HG03469 (cell line): ENCODE data around the gene PPP1R9B.
A peak's percentile ranks its signal among the peaks of the same experiment; 100 is the strongest.

Experiments
- ATAC-seq: cut with Tn5 transposase; IDR thresholded peaks from one replicate; pipeline ENCODE4 v1.9.1; 2021; ENCODE audit warnings: mild to moderate bottlenecking, moderate library complexity, moderate number of reproducible peaks; ENCODE audit not compliant: unreplicated experiment

PPP1R9B gene

DNA sequence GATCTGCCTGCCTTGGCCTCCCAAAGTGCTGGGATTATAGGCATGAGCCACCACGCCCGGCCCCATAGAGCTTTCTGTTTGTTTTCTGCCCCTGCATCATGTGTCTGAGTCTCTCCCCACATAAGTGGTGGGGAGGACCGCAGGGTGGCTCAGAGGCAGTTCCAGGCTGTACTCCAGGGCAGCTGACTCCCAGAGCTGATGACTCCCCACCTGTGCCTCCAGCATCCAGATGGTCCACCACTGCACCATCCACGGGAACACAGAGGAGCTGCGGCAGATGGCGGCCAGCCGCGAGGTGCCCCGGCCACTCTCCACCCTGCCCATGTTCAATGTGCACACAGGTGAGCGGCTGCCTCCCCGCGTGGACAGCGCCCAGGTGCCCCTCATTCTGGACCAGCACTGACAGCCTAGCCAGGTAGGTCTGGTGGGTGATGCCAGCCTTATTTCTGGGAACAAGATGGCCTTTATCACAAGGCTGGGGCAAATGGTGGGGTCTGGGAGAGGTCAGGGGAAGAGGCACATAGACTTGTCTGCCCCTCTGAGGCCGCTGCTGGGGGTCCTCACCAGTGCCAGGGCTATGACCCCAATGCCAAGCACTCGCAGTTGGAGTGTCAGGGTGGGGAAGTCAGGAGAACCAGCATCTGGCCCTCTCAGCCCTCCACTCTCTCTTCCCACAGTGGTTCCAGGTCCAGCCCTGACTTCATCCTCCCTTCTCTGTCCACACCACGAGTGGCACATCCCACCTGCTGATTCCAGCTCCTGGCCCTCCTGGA lies 24.7 kb upstream of the PPP1R9B start:
- no peak for ATAC-seq

GRCh38 chr17:50174444-50174843 lies 24.0 kb upstream of the PPP1R9B start:
- ATAC-seq, result no peak

GRCh38 chr17:50173335-50173941 lies 23.0 kb upstream of the PPP1R9B start:
- no peak for ATAC-seq

DNA sequence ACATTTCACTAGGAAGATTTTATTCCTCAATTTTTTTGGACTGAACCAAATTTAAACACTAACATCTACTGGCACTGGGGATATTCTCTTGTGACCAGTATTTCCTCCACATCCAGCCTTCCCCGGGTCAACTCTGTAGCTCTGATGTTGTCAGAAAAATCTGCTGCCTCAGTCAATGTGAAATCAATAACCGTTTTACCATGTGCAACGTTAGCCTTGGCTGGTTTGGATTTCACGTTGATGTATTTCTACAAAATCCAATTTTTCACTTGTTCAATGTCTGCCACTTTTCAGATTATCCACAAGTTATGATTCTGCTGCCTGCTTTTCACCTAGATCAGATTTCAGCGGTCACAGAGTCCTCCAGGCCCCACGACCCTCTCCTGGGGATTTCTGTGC lies 22.5 kb upstream of the PPP1R9B start:
- ATAC-seq, result no peak

DNA sequence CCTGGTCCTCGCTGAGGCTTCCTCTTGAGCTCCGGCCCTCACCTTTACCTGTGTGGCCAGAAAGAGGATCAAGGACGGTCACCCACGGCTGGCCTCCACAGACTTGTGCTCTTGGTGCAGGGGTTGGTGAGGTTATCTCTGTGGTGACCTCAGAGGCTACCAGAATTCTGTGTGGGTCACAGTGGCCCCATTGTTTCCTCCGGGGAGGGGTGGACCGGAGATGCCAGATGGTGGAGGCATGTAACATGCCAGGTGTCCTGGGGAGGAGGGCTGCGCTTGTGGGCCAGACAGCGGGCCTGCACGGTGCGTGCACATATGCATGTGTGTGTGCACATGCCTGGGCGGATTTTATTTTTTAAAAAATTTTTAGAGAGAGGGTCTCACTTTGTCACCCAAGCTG lies 21.7 kb upstream of the PPP1R9B start:
- no peak for ATAC-seq

DNA sequence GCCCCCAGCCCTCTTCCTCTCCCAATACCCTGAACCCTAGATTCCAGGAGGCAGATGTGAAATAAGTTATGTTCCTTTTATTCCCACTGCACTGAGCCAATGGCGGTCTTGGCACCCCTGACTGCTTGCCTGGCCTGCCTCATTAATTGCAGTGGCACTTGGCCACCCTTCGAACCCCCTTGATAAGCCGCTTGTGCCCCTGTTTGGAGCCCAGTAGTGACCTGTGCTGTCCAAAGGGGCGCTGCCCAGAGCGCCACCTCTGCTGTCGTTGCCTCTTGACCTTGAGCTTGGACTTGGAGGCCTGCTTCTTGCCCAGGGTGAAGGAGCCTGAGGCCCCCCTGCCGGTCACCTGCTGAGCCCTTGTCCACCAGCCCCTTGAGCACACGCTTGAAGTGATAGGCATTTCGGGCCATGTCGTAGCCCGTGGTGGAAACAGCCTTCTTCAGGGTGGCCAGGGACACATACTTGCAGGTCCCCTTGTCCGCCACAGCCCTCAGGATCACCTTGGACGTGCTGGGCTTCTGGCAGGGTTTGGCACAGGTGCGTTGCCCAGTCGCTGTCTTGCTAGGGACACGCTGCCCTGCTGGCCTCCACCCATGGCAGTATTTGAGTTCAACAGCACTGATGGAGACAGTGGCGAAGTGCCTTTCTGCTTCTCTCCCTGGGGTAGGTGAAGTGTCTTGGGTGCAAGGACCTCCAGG lies 21.0 kb upstream of the PPP1R9B start:
- ATAC-seq, result no peak

- ATAC-seq, result peak; percentile 73
Observed at GRCh38 chr17:50170662-50171370, 20.3 kb upstream of the PPP1R9B start.

DNA sequence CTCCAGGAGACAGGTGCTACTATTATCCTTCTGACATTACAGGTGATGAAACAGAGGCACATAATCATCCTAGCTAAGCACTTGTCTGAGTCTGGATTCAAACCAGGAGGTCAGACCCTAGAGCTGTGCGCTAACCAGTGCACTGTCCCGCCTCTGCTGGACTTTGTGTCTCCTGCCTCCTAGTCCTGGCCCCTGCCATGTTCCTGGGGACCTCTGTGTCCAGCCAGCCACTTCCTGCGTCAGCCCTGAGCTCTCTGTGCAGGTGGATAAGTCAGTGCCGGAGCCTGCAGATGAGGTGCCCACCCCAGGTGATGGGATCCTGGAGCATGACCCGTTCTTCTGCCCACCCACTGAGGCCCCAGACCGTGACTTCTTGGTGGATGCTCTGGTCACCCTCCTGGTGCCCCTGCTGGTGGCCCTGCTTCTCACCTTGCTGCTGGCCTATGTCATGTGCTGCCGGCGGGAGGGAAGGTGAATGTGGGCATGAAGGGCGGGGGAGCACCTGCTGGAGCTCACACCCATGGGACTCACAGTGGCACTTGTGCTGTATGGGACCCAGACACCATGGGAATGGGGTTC lies 19.5 kb upstream of the PPP1R9B start:
- ATAC-seq, result no peak

DNA sequence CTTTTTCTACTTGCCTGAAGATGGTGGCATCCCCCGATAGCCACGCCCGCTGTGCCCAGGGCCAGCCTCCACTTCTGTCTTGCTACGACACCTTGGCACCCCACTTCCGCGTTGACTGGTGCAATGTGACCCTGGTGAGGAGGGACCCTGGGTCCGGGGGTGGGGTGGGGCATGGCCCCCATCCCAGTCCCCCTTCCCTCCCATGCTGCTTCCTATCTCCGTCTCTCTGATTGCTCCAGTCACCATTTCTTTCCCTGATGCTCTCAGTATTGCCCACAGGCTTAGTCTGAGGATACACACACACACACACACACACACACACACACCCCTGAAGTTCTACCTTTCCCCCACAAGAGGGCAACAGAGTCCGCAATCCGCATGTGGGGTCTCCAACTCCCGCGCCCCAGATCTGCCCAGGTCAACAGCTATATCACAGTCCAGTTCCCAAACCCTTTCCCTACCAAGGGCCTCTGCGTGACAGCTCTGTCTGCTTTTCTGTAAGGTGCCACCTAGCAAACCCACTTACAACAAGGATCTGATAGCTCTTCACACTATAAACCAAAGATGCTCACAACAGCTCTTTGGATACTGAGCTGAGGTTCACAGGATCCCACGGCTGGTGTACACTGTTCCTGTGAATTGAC lies 18.8 kb upstream of the PPP1R9B start:
- no peak for ATAC-seq

GRCh38 chr17:50168319-50168718 lies 17.8 kb upstream of the PPP1R9B start:
- no peak for ATAC-seq

GRCh38 chr17:50167371-50167770 lies 16.9 kb upstream of the PPP1R9B start:
- no peak for ATAC-seq

- ATAC-seq, result no peak
Observed at GRCh38 chr17:50166518-50167181, 16.2 kb upstream of the PPP1R9B start.

DNA sequence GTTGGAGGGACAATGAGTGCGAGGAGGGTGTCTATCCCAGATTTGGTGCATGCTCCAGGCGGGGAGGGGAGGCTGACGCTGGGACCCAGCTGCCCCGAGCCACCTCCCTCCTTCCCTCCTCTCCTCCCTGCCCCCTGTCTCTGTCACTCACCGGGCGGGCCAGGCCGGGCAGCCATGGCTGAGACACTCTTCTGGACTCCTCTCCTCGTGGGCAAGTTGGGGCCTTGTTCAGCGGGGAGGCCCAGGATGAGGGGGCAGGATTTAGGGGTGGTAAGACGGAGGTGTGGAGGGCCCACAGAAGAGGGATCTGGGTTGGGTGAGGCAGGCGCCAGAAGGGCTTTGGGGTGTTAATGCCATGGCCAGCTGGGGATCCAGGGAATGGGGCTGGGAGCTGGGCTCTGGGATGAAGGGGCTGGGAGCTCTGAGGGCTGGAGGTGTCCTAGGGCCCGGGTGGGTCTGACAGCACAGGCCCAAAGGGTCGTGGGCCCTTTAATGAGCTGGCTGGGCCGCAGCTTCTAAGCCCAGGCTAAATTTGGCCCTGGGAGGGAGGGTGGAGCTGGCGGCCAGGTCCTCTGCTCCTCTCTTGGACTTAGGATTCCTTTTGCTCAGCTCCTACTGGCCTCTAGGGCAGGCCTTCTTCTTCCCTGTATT lies 15.5 kb upstream of the PPP1R9B start, which contains the start of gene SGCA:
Gene SGCA, plus strand, starts transcription at position 139 of the 651 bp plus-strand sequence. Its CDS starts 36 bp downstream, at position 175.
- no peak for ATAC-seq

GRCh38 chr17:50165466-50165865 lies 15.0 kb upstream of the PPP1R9B start:
- no peak for ATAC-seq

- no peak for ATAC-seq
Observed at GRCh38 chr17:50165066-50165465, 14.6 kb upstream of the PPP1R9B start.

DNA sequence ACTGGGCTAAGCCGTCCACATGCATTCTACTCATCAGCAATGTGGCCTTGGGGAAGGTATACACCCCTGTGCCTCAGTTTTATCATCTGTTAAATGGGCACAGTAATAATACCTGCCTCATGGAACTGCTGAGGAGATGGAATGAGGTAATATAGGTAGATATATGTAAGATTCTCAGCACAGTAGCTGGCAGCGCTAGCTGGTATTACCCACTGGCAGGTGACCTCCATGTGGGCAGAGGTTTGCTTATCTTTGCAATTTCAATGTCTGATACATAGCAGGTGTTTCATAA lies 14.2 kb upstream of the PPP1R9B start:
- ATAC-seq, result no peak

DNA sequence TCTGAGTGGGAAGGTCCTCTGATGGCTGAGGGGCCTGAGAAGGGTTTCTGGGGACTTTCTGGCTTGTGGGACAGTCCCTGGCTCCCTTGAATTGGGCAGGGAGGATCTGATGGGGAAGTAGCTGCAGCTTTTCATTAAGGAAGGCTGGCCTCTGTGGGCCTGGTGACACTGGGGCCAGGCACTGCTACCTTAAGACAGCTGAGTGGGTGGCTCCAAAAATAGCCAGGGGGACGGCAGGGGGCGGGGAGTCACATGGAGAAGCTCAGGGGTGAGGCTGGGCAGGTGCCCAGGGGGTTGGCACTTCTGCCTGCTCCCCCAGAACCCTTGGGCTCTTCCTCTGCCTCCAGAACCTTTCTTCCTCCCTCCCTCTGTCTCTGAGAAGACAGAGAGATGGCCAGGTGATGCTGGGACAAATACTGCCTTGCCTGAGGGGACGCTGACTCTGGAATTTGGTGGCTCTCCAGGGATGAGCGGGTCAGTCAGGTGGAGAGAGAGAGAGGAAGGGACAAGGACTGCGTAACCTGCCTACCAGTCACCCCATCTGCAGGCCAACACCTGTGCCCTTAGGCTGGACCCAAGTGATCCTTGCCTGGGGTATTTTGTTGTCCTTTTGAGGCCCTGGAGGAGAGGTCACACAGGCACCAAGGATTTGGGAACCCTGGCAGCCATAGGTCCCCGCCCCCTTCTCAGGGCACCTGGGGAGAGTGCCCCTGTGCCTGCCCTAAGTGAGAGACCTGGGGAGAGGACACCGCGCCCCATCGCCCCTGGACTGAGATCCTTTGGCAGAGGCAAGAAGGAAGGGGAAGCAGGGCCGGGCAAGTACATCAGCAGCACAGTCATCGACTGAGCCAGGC lies 13.6 kb upstream of the PPP1R9B start:
- ATAC-seq, result no peak

GRCh38 chr17:50162466-50163254 lies 12.2 kb upstream of the PPP1R9B start:
- no peak for ATAC-seq
